Stimulated activated CD4-positive, alpha-beta T cell treated with anti-CD3 and anti-CD28 coated beads, TNF-alpha, amount 100 ng/mL, for 24 hours (primary cell): Measurements from ENCODE around the gene IER5L.
A peak's percentile ranks its signal among the peaks of the same experiment; 100 is the strongest.

ENCODE experiments used
- DNase-seq, 3 experiments: peaks; one replicate each; pipeline ENCODE4 v3.0.0-alpha.2; 2020; ENCODE audit warnings: low read depth in 3 of 3

The IER5L gene

GRCh38 chr9:129162497-129163197, 15.4 kb downstream of the IER5L start:
- no peak for DNase-seq

- no peak for DNase-seq
Observed at GRCh38 chr9:129161534-129161837, 16.6 kb downstream of the IER5L start.

- DNase-seq: no peak
Observed at GRCh38 chr9:129160712-129161533, 17.1 kb downstream of the IER5L start.

GRCh38 chr9:129156163-129156562, 21.9 kb downstream of the IER5L start:
- no peak for DNase-seq

- no peak for DNase-seq
Observed at GRCh38 chr9:129154866-129155477, 23.1 kb downstream of the IER5L start.

DNA sequence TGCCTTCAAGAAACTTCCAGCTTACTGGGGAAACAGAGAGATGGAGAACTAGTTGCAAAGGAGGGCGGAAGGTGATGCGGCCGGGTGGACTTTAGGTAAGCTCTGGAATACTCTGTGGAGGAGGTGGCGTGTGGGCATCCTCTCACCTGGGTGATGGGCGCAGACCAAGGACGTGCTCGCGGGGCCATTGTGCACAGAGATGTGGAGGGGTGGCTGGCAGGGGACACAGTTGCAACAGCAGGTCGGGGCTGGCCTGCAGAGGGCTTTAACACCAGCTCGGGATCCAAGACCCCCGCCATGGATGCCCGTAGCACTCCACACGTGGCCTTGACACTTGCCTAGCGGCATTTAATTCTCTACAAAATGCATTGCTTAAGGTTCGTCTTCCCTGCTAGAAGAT, 26.6 kb downstream of the IER5L start:
- no peak for DNase-seq

- no peak for DNase-seq
Observed at GRCh38 chr9:129150672-129151211, 27.3 kb downstream of the IER5L start.

DNA sequence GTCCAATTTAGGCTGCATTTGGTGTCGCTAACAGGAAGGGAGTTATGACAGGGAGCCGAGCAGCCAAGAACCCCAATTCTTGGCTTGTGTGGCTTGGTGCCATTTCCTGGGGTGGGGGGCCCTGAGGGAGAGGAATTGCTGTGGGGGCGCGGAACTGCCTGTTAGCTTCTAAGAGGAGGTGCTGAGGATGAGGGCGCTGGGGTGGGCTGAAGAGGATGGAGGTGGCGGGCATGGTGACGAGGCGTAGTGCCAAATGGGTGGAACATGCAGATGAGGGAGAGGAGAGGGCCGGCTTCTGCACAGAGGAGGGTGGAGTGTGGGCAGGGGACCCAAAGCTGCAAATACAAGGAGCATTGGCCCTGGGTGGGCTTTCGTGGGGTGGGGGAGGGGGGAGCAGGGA, 27.9 kb downstream of the IER5L start:
- DNase-seq: no peak

DNA sequence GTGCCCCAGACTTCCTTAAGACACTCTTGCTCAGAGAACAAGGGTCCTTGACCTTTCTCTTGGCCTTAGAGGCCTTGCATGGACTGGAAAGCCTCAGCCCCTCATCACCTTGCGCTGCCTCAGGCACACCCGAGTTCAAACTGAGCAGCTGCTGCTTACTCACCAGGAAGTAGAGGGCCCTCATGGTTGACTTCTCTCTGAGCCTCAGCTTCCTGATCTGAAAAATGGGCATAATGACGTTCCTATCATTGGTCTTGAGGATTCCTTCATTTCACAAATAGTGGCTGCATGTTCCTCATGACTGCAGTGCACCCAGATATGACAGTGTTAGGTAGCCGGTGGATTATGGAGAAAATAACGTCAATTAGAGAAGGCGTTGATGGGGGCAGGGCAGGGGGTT, 28.6 kb downstream of the IER5L start:
- no peak for DNase-seq

DNA sequence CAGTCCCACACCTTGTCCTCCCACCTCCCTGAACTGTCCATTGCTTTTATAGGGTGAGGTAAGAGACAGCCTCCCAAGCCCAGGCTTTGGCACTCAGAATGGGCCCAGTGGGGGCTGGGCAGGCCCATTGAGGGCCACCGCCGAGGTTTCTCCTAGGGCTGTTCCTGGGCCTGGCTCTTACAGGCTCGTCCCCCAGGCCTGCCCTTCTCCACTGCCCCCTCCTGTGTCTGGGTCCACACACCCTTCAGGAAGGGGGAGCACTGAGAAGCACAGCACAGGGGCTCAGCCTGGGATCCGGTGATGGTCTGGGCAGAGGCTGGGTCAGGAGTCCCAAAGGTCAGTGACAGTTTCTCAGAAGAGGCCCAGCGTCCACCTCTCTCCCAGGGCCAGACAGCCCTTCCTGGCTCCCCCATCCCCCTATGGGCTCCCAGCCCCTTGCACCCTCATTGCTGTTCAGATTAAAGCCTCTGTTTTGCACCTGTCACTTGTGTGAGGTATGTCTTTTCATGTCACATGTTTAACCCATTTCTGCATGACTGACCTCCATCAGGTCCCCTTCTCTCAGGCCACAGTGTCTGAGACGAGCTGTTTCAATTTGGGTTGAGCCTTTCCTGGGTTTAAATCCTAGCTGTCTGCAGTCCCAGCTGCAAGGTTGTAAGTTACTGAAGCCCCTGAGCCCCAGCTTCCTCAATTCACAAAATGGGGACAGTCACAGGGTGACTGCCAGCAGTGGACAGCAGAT, 29.4 kb downstream of the IER5L start:
- no peak for DNase-seq

DNA sequence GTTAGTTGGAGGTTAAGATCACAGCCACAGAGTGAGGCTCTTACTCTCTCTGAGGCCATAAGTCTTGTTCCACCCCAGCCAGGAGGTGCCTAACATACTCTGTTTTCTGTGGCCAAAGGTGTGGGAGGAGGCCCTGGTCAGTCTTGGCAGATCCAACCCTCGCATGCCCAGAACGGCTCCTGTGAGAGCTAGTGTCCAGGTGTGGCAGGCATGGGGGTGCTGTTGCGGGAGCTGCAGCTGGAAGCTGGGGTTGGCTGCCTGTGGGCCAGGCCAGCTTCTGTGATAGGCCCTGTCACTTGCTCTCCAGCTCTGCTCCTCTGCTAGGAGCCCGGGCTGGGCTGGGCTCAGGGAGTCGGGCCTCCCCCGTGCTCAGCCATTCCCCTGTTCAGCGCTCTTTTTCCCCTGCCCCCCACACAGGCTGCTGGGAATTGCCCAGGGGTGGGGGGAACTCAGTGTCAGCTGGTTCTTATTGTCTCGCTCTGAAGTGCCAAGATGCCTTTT, 31.6 kb downstream of the IER5L start:
- DNase-seq: no peak

- no peak for DNase-seq
Observed at GRCh38 chr9:129145841-129146292, 32.2 kb downstream of the IER5L start.

- no peak for DNase-seq
Observed at GRCh38 chr9:129145316-129145715, 32.7 kb downstream of the IER5L start.

DNA sequence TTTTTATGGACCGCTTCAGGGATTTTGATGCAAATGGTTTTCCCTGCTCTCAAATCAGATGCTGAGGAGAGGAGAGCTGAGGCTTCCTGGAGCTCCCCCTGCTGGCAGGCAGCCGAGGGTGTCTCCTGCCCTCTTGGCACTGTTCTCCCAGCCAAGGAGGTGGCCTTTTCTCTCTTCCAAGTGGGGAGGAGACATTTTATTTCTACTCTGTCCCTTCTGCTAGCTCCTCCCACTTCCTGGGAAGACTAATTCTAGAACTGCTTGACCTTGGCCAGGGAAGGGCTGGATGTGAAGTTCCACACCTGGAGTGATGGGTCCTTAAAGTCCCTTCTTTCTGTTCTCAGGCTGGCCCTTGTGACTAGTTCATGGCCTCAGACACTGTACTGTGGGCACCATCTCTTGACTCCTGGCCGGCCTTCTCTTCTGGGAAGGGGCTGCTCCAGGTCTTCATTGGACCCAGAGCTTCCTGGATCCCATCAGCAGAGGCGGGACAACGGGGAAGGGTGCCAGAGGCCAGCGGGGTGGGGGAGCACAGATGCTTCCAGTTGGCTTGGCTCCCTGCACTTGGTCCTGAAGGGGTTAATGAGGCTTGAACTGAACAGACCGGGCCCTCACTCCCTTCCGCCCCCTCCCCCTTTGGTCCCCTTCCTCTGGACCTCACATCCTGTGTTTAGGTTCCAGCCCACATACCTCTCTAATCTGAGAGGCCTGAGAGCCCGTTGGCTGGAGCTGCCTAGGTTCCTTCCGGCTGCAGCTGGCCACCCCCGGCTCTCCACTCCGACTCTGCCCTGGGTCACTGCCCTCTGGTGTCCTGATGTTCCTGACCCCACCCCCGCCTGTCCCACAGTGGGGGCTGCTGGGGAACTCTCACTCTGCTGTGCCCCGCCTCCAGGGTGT, 34.8 kb downstream of the IER5L start:
- DNase-seq: peak; percentile 43 to 73 (median 45)

GRCh38 chr9:129142138-129142935, 35.7 kb downstream of the IER5L start:
- no peak for DNase-seq

GRCh38 chr9:129141066-129142041, 36.7 kb downstream of the IER5L start:
- no peak for DNase-seq

DNA sequence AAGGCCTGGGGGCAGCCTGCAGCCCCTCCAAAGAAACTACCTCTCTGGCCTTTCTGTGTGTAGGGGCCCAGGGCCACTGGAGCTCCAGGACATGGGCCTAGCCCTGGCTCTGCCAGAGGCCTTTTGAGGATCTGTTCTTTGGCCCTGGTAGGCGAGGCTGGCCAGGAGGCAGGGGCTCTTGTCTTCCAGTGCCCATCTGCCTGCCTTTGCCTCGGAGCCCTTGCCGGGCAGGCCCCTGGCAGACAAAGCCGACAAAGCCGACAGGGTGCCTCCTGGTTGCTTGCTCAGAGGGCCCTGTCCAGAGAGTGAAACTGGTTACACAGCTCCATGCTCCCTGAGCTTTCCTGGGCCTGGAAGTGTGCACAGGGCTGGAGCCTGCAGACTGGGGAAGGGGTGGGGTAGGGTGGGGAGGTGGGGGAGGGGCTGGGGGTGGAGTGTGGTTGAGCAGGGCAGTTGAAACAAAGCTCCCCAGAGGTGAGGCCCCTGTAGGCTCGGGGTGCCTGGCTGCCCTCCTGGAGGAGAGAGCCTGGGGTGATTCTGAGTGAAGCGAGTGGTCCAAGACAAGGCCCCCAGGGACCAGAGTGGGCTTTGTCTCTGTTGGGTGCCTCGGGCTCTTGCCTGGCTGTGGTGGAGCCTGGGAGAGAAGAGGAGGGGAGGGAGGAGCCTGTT, 37.5 kb downstream of the IER5L start:
- peak in 1 of 3 experiments; percentile 10 for DNase-seq

GRCh38 chr9:129139993-129140396, 38.1 kb downstream of the IER5L start:
- peak; percentile 60 to 78 (median 71) for DNase-seq
